NCI-H2029 treated with DMSO at 0.1 percent for 48 hours (cell line): Measurements from ENCODE around the gene WNT10A.

Experiments
- DNase-seq: peaks from one replicate; lab custom pipeline; 2025; lab: John Stamatoyannopoulos, UW

Gene WNT10A

DNA sequence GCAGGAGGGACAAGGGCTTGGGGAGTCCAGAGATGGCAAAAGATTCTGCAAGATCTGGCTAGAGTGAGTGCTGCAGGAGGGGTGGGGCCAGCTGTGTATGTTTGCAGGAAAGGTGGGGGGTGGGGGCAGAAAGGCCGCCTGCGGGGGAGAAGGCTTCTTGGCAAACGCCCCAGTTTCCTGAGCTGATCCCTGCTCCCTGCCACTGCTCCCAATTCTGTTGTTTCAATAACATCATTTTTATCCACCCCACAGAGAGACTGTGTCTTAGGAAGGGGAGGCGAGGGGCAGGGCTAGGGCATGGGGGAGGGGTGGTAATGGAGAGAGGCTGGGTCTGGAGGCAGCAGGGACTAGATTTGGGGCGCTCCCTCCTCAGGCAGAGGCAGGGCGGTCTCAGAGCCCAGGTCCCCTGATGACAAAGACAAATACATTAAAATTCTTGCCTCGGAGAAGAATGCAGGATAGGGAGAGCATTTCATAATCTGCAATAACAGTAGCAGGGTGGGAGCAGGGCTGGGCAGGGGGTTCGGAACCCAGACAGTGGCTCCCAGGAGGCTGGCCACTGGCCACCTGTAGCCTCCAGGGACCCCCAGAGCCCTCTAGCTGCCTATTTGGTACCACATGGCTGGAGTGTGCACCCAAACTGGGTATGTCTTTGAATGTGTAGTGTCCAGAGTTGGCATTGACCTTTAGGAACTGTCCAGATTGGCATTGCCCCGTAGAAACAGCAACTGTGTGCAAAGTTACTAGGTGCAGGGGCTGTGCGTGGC, 23.1 kb upstream of the WNT10A start:
- DNase-seq, result no peak

DNA sequence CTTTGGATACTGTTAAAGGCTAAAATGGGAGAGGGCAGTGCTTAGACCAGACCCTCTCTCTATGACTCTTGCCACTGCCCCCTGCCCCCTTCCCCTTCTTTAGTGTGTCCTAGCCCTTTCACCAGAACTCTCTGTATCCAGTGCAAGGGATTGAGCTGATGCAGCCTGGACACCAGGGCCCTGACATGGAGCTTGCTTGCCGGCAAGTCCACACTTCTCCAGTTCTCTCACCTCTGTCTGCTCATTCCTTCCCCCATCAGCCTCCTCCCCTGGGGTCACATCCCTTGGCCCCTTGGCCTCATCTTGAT, 22.6 kb upstream of the WNT10A start:
- no peak for DNase-seq

DNA sequence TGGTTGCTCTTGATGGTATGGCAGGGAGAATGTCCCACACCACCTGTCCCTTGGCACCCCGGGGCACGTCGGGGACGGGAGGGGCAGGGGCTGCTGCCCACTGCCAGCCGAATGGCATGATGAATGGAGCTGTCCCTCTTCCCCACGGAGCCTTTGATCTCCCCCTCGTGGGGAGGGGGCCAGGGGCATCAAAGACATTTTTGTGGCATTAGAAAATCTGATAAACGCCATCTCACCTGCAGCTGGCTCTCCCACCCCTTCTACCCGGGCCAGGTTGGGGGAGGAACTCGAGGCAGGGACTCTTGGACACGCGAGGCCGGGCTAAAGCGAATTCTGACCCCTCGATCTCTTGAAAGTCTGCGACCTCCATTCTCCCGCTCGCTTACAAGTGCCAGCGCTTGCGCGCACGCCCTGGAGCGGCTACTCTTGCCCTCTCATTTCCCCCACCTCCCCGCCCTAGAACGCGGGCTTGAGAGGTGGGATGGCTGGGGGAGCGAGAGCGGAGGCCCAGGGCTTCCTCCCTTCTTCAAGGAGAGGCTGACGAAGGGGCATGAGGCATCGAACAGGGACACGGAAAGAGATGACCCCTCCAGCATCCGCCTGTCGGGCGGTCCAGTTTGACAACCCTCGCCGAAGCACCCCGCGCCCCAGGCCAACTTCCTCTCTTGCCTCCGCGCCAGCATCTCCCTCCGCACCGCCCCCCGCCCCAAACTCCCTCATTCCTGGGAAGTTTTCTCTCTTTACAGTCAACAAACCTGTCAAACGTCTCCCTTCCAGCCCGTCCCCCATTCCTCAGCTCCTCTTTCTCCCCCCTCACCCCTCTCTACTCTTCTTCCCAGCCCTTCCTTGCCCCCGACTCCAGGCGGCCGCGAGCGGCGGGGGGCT, 21.7 kb upstream of the WNT10A start:
- DNase-seq, result no peak

DNA sequence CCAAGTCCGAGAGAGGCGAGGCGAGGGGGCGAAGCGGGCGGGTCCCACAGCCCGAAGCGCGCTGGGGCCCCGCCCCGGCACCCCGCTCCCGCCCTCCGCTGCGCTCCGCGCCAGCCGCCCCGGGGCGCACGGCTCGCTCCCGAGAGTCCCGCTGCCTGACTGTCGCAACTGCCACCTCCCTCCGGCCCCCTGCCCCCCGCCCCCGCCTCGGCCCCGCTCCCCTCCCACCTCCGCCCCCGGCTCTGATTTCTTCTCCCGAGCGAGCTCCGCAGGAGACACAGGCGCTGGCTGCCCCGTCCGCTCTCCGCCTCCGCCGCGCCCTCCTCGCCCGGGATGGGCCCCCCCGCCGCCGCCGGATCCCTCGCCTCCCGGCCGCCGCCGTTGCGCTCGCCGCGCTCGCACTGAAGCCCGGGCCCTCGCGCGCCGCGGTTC, 21.1 kb upstream of the WNT10A start, which contains the start of gene WNT6:
TSS of gene WNT6 (plus strand) at position 250 of the 432 bp plus-strand sequence. CDS start 233 bp downstream, outside the sequence.
- DNase-seq, result no peak

DNA sequence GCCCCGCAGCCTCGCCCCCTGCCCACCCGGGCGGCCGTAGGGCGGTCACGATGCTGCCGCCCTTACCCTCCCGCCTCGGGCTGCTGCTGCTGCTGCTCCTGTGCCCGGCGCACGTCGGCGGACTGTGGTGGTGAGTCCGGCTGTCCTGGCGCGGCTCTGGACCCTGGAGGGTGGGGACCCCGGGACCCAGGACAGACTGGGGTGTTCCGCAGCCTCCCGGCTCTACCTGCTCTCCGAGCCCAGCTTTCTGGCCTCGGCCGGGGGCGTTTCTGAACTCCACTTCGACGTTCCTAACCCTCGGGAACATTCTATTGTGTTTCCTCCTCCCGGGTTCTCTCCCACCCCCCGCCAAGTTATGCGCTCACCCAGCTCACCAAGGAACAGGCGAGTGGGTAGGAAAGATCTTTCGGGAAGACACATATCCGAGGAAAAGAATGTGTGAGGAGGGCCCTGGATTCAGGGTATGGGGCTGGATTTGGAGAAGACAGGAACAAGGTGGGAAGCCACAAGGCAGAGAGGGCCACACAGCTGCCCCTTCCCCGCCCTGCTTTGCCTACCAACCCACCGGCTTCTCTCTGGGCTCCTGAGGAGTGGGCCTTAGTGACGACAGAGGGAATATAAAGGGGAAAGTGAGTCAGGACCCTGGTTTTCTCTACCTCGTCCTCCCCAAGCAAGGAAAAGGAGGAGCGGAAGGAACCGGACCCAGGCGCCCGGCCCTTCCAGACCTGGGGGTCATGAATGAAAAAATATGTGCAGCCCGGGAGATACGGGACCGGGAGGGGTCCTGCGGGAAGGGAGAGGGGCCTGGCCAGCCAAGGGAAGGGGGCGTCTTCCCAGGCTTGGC, 20.4 kb upstream of the WNT10A start:
- no peak for DNase-seq

DNA sequence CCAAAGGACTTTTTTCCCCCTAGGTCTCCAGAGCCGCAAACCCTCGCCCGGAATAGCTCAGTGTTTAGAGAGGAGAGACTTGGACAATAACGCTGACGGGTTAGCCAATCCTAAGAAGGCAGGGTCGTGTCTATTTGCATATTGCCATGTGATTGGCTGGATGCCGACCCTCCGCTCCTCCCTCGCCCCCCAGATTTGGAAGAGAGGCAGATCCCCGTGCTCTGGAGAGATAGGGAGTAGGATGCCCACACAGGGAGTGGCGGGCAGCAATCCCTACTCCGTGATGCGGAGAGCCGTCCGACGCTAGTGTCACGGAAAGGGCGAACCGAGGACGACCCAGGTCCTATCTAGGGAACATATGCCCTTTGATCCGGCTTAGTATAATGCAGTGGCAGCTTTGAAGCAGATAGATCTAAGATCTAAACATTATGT, 19.7 kb upstream of the WNT10A start:
- DNase-seq, result no peak

DNA sequence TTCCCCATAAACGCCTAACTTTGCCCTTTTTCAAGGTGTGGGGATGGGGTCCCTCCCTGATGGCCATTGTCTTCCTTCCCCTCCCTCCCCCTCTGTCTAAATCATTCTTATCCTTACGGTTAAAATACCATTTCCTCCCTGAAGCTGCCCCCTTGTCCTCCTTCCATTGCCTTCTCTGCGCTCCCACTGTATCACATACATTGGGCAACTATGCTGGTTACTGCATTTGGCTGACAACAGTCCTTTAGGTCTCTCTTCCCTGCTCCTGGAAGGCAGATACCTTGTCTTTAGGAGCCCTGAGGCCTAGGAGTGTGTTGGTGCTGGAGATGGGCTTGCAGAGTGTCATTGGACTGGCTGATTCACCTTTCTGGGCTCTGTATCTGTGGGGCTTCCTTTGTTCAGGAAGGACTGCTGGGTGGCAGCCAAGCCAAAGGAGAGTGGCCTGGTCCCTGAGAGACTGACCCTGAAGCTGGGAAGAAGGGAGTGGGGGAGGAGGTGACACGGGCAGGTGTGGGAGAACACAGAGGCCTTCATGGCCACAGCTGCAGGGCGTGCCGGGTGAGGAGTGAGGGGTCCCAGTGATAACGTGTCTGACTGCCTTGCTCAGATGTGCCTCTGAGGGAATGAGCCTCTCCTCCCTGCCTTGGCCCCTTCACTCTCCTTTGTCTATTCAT, 18.9 kb upstream of the WNT10A start:
- no peak for DNase-seq

DNA sequence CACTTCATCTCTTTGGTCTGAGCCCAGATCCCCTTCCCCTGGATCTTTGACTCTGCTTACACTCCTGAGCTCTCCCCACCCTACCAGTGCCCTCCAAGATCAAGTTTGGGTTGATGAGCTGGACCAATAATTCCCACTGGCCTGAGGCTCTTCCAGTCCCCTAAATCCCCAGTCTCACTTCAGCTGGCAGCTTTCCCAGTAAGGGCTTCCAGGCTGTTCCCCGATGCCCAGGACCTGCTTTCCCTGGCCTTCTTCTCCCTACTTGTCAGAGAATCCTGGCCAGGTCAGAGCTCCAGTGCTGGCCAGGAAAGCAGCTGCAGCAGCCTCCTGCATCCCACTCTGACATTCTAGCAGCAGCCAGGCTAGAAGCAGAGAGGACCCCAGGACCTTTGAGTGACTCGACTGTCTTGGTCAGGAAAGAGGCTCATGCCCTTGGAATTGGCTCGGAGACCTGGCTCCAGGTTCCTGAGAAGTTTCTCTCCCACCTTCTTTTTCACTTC, 17.6 kb upstream of the WNT10A start:
- DNase-seq, result no peak

DNA sequence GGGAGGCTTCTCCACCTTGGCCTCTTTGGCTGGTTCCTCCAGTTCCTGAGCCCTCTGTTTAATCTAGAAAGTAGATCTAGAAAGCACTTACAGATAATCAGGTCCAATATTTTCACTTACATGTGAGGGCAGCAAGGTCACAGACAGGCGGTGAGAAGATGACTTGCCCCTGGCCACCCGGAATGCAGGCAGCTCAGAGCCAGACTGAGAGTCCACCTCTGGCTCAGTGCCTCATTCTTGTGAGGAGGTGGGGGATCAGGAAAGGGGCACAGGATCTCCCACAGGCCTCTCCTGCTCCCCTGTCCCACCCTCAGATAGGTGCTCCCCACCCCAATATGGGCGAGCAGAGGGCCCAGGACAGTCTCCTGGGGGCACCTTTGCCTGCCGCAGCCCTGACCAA, 15.3 kb upstream of the WNT10A start:
- DNase-seq, result no peak

DNA sequence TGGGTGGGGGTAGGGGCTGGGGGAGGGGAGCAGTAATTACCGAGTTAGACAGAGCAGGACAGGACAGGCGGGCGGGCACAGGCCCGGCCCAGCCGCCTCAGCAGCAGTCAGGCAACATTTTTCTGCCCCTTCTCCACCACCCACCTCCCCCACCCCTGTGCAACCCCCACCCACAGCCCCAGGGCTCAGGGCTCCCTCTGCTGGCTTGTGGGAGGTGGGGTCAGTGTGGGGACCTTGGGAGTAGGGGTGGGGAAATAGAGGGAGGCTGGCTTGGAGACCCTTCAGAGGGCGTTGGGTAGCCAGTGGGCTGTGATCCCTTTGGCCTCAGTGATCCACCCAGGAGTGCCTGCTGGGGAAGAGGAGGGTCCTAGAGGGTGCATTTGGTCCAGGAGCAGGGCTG, 14.7 kb upstream of the WNT10A start:
- DNase-seq, result no peak

DNA sequence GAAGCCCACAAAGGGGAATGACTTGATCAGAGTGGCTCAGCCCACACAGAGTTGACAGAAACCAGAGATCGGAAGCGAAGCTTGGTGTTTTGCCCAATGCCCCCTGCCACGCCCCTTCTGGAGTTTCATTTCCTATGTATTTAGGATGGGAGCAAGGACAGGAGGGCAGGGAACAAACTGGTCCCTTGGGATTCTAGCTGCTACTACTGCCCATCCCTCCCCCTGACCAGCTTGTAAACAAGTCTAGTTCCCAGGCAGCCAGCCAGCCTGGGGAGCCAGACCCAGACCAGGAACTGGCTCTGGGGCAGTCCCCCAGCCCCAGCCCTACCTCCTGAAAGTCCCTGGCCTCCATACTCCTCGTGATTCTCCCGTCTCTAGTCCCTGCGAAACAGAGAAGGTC, 12.8 kb upstream of the WNT10A start:
- no peak for DNase-seq

DNA sequence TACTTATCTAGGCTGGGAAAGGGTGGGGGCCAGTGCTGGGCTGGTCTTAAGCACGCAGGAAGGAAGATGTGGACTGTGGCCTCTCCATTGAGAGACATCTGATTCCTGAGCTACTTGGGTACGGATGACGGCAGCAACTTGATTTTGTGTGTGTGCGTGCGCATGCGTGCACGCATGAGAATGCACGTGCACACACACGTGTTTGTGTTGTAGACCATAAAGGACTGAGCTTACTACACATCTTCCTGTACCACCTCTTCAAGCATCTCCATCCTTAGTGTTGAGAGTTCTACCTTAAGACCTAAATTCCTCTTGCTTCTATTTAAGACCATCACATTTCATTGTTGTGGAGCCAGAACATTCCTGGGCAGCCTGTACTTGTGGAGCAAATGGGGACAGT, 11.6 kb upstream of the WNT10A start:
- no peak for DNase-seq

DNA sequence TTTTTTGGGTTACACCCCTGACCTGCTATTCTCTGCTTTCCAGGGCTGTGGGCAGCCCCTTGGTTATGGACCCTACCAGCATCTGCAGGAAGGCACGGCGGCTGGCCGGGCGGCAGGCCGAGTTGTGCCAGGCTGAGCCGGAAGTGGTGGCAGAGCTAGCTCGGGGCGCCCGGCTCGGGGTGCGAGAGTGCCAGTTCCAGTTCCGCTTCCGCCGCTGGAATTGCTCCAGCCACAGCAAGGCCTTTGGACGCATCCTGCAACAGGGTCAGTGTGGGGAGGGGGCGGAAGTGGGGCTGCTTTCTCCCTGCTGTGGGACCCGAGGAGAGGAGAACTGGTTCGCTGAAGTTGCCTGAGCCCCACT, 9.7 kb upstream of the WNT10A start:
- no peak for DNase-seq

DNA sequence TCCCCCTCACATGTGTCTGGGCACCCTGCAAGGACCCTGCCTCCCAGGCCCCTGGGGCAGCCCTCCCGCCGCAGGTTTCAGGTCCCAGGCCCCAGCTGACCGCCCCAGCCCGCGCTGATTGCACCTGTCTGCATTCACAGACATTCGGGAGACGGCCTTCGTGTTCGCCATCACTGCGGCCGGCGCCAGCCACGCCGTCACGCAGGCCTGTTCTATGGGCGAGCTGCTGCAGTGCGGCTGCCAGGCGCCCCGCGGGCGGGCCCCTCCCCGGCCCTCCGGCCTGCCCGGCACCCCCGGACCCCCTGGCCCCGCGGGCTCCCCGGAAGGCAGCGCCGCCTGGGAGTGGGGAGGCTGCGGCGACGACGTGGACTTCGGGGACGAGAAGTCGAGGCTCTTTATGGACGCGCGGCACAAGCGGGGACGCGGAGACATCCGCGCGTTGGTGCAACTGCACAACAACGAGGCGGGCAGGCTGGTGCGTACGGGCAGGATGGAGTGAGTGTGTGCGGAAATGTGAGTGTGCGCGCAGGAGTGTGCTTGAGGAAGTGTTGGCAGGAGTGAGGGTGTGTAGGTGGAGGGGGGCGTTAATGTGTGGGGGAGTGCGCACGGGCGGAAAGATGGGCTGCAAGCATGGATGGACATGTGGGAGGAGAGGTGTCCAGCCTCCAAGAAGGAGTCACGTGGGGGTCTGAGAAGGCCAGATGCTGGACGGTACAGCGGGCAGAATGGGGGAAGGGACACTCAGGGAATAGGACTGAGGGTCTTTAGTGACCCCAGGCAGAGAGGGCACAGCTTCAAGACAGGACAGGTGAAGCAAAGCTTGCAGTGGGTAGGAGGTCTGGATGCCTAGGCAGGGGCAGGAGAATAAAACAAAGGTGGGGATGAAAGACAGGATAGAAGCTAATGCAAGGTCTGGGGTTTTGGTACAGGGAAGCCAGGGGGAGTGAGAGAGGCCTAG, 9.0 kb upstream of the WNT10A start:
- no peak for DNase-seq

DNA sequence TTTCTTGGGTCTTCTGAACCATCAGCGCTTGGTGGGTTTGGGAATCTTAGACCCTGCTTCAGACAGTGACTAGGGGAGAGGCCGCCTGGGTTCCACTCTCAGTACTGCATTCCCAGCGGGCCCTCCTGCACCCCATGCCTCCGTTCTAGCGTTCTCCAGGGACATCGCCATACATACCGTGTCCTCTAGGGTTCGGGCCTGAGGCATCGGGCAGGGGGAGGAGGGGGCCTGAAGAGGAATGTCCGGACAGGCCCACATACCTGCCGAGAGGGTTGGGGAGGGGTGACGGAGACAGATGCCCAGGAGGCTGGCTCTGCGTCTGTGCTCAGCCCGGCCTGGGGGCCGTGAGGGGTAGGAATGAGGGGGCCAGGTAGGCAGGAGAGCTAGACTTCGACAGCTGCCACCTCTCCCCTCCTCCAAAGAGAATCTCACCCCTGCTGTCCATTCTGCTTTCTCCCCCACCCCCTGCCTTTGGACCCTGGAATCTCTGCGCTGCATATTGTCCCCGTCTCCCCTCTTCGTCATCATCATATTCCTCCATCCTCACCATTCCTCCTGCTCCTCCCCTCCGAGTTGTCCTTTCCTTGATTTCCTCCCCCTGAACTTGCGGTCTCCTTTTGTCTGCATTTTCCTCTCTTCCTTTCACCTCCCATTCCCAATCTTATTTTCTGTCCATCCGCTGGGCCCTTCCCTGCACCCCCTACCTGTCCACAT, 7.8 kb upstream of the WNT10A start:
- DNase-seq, result no peak

DNA sequence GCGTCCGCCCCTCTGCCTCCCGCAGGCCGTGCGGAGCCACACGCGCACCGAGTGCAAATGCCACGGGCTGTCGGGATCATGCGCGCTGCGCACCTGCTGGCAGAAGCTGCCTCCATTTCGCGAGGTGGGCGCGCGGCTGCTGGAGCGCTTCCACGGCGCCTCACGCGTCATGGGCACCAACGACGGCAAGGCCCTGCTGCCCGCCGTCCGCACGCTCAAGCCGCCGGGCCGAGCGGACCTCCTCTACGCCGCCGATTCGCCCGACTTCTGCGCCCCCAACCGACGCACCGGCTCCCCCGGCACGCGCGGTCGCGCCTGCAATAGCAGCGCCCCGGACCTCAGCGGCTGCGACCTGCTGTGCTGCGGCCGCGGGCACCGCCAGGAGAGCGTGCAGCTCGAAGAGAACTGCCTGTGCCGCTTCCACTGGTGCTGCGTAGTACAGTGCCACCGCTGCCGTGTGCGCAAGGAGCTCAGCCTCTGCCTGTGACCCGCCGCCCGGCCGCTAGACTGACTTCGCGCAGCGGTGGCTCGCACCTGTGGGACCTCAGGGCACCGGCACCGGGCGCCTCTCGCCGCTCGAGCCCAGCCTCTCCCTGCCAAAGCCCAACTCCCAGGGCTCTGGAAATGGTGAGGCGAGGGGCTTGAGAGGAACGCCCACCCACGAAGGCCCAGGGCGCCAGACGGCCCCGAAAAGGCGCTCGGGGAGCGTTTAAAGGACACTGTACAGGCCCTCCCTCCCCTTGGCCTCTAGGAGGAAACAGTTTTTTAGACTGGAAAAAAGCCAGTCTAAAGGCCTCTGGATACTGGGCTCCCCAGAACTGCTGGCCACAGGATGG, 7.1 kb upstream of the WNT10A start:
- no peak for DNase-seq

DNA sequence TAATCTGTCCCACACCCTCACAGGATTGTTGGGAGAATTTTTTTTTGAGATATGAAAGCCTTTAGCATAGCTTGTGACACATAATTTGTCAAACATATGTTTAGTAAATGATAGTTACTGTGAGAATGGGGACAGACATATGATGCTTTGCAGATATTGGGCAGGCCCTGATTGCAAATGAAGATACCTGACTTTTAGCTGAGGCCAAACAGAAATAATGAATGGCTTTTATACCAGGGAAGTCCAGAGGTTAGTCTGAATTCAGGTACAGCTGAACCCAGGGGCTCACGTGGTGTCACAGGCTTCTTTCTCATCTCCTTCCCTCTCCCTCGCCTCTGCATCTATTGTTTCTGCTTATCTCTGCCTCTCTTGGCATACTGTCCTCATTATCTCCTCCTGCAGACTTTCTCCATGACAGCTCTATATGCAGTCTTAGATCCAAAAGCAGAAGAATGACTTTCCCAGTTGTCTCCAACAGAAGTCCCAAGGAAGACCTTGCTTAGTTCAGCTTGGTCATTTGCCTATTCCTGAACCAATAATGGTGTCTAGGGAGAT, 4.9 kb upstream of the WNT10A start:
- no peak for DNase-seq

DNA sequence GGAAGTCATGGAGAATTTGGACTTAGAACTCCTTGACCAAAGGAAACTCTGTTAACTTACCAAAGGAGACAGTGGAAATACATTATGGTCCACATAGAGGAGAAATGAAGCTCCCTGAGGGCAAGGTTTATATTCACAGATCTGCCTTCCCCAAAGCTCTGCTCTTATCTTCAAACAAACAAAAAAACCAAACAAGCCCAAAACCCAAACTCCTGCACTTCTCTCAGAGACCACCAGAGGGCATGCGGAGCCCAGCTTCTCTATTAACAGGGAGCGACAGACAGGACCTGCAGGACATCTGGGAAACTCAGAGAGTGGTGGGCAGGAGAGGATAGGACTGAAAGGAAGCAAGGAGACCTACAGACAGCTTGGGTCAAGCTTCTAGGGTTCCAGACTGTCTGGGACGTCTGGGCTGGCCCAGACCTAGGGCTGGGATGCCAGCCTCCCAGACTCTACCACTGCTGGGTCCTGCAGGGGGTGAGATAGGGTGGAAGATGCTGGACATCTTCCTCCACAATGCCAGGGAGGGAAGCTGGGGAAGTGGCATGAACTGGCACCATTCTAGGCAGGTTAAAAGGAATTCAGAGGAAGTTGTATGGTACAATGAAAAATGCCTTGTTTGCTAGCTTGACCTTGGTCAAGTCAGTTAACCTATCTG, 4.0 kb upstream of the WNT10A start:
- DNase-seq, result peak; percentile 43
